ENCODE results near the gene LZTR1.
A peak's percentile ranks its signal among the peaks of the same experiment; 100 is the strongest.
"Not testable (repeated sequence)": the region's sequence is repeated elsewhere in the genome, so short reads cannot be mapped to it uniquely, and the experiment has no call there.

The LZTR1 gene

GRCh38 chr22:20965888-20966855, 15.9 kb upstream of the LZTR1 start:
- no peak for DNase-seq (ENCODE audit: low read depth)

DNA sequence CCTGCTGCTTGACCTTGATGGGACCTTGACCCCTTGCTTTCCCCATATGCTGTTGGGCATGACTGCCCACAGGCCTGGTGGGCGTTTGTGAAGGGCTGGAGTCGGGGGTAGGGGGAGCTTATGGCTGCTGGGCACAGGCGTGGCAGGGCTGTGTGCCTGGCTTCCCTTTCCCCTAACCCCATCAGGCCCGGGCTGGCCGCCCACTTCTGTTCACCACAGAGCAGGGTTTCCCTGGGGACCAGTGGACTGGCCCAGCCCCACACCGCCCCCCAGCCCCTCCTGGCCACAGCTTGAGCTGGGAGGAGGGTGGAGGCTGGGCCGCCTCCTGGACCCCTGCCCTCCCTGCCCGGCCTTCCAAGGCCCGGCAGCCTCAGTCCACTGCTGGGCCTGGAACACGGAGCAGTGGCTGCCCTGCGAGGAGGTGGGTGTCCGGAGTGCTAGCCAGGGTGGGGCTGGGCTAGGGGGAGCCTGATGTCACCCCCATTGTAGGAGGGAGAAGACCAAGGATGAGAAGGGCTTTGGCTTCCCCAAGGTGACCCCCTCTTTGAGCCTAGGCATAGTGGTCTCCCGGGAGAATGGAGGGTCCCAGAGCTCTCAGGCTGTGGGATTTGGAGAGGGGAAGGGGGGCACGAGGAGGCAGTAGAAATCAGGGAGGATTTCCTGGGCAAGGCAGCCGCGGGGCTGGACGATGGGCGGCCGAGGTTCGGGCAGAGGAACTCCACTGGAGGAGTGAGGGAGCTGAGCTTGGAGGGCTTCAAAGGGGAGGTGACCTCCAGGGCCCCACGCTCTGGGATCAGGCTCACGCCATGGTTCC, 15.0 kb upstream of the LZTR1 start, which contains the start of gene AIFM3:
Gene AIFM3 (plus strand): TSS at position 373 of the 814 bp plus-strand sequence. CDS start 690 bp downstream, outside the sequence.
- no peak for DNase-seq (ENCODE audit: low read depth)

- DNase-seq (ENCODE audit: low read depth) = no peak
These were observed 14.3 kb upstream of the LZTR1 start for GRCh38 chr22:20967697-20968211.

DNA sequence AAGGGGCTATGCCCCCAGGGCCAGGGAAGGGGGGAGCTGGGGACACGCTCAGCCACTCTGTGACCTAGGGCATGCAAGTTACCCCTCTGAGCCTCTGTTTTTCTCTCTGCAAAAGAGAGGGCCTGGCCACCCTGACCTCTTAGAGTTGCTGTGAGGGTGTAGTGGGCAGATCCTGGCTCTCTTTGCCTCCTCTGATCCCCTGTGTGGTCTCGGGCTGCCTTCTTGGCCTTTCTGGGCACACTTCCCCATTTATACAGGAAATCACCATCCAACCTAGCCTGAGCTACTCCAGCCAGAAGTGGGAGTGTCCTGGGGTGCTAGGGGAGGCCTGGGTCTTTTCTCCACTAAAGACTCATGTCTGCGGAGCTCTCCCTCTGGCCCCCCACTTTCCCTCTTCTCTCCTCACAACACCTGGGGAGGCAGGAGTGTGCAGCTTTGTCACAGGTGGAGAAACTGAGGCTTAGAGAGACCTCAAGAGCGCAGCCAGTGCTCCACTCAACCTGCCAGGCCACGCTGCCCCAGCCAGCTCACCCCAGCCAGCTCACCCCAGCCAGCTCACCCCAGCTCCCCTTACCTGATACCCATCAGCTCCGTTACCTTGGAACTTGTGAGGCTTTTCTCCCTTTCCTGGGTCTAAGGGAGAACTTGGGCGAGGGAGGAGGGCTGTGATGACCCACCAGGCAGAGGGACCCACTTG, 13.7 kb upstream of the LZTR1 start:
- DNase-seq (ENCODE audit: low read depth) = no peak

DNA sequence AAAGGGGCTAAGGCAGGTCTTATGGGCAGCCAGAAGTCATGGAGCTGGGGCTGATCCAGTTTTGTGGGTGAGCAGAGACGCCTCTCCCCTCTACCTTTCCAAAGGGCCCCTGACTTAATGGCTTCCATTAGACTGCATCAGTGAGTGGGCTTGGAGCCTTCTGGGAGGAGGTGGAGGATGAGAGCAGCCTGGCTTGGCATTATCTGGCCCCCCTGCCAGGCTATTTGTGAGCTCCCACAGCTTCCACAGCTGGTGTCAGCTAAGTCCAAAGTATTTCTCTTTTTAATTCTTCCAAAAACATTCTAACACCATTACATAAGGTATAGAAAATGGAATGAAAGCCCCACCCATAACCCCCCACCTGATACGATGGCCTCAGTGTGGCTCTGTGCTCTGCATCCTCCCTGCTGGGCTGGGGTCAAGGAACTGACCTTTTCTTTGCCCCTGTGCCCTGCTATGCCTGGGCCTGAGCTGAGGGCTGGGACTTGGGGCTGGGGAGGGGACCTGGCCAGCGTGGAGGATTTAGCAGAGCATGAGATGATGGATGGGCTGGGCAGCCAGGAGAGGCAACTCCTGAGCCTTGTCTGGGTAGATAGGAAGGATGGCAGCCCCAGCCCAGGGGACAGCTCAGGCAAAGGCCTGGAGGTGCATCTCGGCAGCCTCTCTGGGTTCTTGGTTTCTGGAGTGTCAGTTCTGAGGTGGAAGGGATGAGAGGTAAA, 11.0 kb upstream of the LZTR1 start:
- no peak for DNase-seq (ENCODE audit: low read depth)

DNA sequence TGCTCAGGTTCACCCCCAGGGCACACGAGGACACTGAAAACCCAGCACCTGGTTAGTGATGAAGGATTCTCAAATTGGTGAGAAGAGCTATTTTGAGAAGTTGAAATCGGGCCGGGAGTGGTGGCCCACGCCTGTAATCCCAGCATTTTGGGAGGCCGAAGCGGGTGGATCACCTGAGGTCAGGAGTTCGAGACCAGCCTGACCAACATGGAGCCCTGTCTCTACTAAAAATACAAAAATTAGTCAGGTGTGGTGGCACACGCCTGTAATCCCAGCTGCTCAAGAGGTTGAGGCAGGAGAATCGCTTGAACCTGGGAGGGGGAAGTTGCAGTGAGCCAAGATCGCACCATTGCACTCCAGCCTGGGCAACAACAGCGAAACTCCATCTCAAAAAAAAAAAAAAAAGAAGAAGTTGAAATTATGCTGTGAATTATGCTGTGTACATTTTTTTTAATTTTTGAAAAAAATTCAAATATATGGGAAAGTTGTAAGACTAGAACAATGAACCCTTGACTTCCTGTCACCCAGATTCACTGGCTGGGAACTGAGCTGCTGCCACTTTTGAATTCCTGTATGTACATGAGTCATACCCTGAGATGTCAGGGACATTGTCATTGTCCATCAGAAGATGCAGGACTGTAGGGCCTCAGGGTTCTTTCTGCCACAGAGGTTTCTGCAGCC, 9.9 kb upstream of the LZTR1 start:
- DNase-seq (ENCODE audit: low read depth) = not testable (repeated sequence)

GRCh38 chr22:20972933-20973577, 9.0 kb upstream of the LZTR1 start:
- DNase-seq (ENCODE audit: low read depth) = no peak

- DNase-seq (ENCODE audit: low read depth) = no peak
These were observed 8.3 kb upstream of the LZTR1 start for GRCh38 chr22:20973634-20974286.

GRCh38 chr22:20974336-20974955, 7.7 kb upstream of the LZTR1 start:
- no peak for DNase-seq (ENCODE audit: low read depth)

- DNase-seq (ENCODE audit: low read depth) = no peak
These were observed 6.4 kb upstream of the LZTR1 start for GRCh38 chr22:20975541-20976290.

DNA sequence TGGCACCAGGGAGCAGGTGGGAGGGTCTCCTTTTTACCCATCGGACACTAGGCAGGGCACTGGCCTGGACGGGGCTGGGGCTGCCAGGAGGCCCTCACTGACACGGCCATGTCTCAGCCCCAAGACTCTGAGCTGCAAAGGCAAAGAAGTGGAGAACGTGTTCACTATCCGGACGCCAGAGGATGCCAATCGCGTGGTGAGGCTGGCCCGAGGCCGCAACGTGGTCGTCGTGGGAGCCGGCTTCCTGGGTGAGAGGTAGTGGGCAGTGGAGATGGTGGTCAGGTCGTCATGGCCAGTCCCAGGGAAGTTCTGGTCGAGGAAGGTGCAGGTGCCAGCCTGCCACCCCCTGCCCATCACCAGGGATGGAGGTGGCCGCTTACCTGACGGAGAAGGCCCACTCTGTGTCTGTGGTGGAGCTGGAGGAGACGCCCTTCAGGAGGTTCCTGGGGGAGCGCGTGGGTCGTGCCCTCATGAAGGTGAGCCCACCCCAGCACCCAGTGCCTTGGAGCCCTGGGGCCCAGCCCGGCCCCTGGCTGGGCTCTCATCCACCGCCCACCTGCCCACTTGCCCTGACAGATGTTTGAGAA, 5.7 kb upstream of the LZTR1 start:
- no peak for DNase-seq (ENCODE audit: low read depth)

DNA sequence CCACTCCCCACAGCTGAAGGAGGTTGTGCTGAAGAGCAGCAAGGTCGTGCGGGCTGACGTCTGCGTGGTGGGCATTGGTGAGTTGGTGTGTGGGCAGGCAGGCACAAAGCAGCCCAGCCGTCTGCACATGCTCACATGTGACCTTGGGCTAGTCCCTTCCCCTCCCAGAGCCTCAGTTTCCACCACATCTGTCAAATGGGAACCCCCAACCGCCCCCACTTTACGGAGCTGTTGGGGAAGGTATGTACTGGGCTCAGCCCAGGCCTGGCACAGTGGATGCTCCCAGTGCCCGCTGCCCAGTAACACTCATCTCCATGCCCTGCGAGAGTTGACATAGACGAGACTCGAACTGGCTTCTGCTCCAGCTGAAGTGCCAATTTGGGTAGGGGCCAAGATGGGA, 5.1 kb upstream of the LZTR1 start:
- DNase-seq (ENCODE audit: low read depth) = no peak

DNA sequence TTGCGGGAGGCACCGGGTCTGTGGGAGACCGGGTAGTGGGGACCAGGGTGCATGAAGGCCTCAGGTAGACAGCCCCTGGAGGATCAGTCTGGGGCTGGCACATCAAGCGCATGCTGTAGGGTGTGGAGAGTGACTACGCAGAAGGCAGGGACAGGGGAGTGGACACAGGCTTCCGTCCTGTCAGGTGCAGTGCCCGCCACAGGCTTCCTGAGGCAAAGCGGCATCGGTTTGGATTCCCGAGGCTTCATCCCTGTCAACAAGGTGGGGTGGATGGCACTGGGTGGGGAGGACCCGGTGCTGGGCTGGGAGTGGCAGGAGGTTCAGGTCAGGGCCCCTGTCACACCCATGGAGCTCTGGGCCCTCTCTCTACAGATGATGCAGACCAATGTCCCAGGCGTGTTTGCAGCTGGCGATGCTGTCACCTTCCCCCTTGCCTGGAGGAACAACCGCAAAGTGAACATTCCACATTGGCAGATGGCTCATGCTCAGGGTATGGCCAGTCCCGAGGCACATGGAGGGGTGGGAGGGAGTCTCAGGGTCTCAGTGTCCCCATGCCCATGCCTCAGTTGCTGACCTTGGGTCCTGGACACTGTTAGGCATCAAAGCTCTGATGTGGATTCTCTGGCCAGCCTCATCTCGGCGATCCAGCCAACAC, 4.5 kb upstream of the LZTR1 start:
- no peak for DNase-seq (ENCODE audit: low read depth)

DNA sequence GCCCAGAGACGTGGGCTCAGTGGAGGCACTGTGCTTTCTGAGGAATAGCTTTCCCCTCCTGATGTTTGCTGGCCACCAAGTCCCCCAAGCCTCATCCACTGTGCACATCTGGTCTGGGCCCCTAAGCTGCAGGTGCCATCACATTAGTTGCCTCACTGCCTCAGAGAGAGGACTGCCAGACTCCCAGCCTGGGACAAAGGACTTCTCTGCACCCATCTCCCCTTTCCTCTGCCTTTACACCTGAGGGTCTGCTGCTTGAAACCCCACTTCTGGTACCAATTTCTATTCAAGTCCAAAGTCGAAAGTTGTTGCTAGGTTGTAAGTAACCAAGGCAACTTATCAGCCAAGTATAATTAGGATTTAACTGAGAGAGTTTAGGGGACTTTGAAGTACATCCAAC, 3.7 kb upstream of the LZTR1 start:
- DNase-seq (ENCODE audit: low read depth) = no peak

DNA sequence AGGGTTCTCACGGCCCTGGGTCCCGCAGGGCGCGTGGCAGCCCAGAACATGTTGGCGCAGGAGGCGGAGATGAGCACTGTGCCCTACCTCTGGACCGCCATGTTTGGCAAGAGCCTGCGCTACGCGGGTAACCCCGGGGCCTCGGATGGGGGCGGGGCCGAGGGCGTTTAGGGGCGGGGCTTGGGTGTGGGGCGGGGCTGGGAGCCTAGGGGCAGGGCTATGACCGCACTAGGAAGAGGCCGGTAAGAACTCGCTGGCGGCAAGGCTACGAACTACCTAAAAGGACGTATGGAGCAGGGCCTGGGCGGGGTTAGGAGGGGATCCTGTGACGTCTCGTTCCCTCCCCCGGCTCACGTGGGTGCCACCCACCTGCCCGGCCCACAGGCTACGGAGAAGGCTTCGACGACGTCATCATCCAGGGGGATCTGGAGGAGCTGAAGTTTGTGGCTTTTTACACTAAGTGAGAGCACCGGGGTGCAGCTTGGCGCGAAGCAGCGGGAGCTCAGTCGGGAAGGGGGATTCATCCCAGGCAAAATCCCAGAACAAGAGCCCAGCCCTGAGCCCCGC, 2.8 kb upstream of the LZTR1 start:
- DNase-seq (ENCODE audit: low read depth) = peak; percentile 60

DNA sequence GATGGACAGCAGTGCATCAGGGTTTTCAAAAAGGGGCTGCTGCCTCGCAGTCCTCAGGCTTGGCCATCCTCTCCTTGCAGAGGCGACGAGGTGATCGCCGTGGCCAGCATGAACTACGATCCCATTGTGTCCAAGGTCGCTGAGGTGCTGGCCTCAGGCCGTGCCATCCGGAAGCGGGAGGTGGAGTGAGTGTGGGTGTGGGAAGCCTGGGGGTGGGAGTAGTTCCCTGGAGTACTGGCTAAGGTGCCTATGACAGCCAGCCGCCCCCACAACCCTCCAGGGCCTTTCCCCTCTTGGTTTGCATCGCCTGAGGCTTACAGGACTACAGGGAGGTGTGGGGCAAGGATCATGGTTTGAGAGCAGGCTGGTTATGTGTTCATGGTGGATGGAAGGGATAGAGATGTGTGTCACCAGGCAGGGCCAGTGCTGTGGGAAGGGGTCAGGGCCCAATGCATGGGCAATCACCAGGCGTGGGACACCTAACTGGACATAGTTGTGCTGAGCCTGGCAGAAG, 2.1 kb upstream of the LZTR1 start:
- no peak for DNase-seq (ENCODE audit: low read depth)

DNA sequence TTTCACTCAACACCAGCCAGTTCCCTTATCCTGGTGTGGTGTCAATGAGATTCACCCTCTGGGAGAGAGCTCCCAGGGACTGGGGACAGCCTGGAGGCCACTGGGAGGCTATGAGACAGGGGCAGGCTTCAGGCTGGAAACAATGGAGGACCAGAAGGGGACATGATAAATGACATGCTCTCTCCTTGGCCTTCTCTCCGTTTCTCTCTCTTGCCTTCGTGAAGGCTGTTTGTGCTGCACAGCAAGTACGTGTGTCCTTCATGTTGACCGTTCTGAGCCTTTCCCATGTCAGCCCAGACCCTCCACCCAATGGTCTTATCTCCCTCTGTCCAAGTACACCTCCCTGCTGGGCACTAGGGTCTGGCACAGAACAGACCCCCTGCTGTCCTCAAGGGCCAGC, 1.6 kb upstream of the LZTR1 start:
- DNase-seq (ENCODE audit: low read depth) = no peak
